ENCODE data around the gene STK39. TPM values are rescaled to one million over a fixed set of nuclear protein-coding genes. Genes with fewer than 3 reads are reported as not detected.
A peak's percentile ranks its signal among the peaks of the same experiment; 100 is the strongest.
"Not testable (repeated sequence)": the region's sequence is repeated elsewhere in the genome, so short reads cannot be mapped to it uniquely, and the experiment has no call there.

STK39 gene
- total RNA-seq, 1 donor, result 2.7 TPM

GRCh38 chr2:168059758-168060157 is 187.6 kb downstream of the STK39 start:
- DNase-seq (ENCODE audit: low read depth in 2 of 3, low spot score in 2 of 3), result no peak

- no peak for DNase-seq (ENCODE audit: low read depth in 2 of 3, low spot score in 2 of 3)
Measured at GRCh38 chr2:168058675-168059074, 188.7 kb downstream of the STK39 start.

- no peak for DNase-seq (ENCODE audit: low read depth in 2 of 3, low spot score in 2 of 3)
Measured at GRCh38 chr2:168056242-168056787, 191.1 kb downstream of the STK39 start.

- DNase-seq (ENCODE audit: low read depth in 2 of 3, low spot score in 2 of 3), result peak in 1 of 3 donors; percentile 20
Measured at GRCh38 chr2:168054657-168055056, 192.7 kb downstream of the STK39 start.

- DNase-seq (ENCODE audit: low read depth in 2 of 3, low spot score in 2 of 3), result no peak
Measured at GRCh38 chr2:168053676-168054075, 193.7 kb downstream of the STK39 start.

GRCh38 chr2:168052773-168053172 is 194.6 kb downstream of the STK39 start:
- no peak for DNase-seq (ENCODE audit: low read depth in 2 of 3, low spot score in 2 of 3)

- no peak for DNase-seq (ENCODE audit: low read depth in 2 of 3, low spot score in 2 of 3)
Measured at GRCh38 chr2:168050377-168050776, 197.0 kb downstream of the STK39 start.

GRCh38 chr2:168049609-168050008 is 197.8 kb downstream of the STK39 start:
- DNase-seq (ENCODE audit: low read depth in 2 of 3, low spot score in 2 of 3), result no peak

GRCh38 chr2:168047091-168047690 is 200.2 kb downstream of the STK39 start:
- no peak for DNase-seq (ENCODE audit: low read depth in 2 of 3, low spot score in 2 of 3)

GRCh38 chr2:168044579-168044978 is 202.8 kb downstream of the STK39 start:
- DNase-seq (ENCODE audit: low read depth in 2 of 3, low spot score in 2 of 3), result no peak

- no peak for DNase-seq (ENCODE audit: low read depth in 2 of 3, low spot score in 2 of 3)
Measured at GRCh38 chr2:168044176-168044575, 203.2 kb downstream of the STK39 start.

GRCh38 chr2:168042127-168042824 is 205.1 kb downstream of the STK39 start:
- DNase-seq (ENCODE audit: low read depth in 2 of 3, low spot score in 2 of 3), result not testable (repeated sequence)

- no peak for DNase-seq (ENCODE audit: low read depth in 2 of 3, low spot score in 2 of 3)
Measured at GRCh38 chr2:168039881-168040280, 207.5 kb downstream of the STK39 start.

GRCh38 chr2:168037778-168038177 is 209.6 kb downstream of the STK39 start:
- DNase-seq (ENCODE audit: low read depth in 2 of 3, low spot score in 2 of 3), result no peak

- DNase-seq (ENCODE audit: low read depth in 2 of 3, low spot score in 2 of 3), result no peak
Measured at GRCh38 chr2:168035458-168035857, 211.9 kb downstream of the STK39 start.

GRCh38 chr2:168034616-168035015 is 212.8 kb downstream of the STK39 start:
- no peak for DNase-seq (ENCODE audit: low read depth in 2 of 3, low spot score in 2 of 3)

- no peak for DNase-seq (ENCODE audit: low read depth in 2 of 3, low spot score in 2 of 3)
Measured at GRCh38 chr2:168033966-168034365, 213.4 kb downstream of the STK39 start.

- no peak for DNase-seq (ENCODE audit: low read depth in 2 of 3, low spot score in 2 of 3)
Measured at GRCh38 chr2:168032091-168032490, 215.3 kb downstream of the STK39 start.

- DNase-seq (ENCODE audit: low read depth in 2 of 3, low spot score in 2 of 3), result no peak
Measured at GRCh38 chr2:168030862-168031624, 216.4 kb downstream of the STK39 start.

- DNase-seq (ENCODE audit: low read depth in 2 of 3, low spot score in 2 of 3), result no peak
Measured at GRCh38 chr2:168029071-168029470, 218.3 kb downstream of the STK39 start.

- no peak for DNase-seq (ENCODE audit: low read depth in 2 of 3, low spot score in 2 of 3)
Measured at GRCh38 chr2:168028362-168028761, 219.0 kb downstream of the STK39 start.

Data from hematopoietic multipotent progenitor cell (in vitro differentiated cells).